A673 (cell line): ENCODE results near the gene RASA3.

Experiments used
- EZH2 ChIP-seq: fragments of 200-600 bp; sonication (generic); IDR thresholded peaks from 2 replicates; pipeline ENCODE4 v1.6.1; 2017; ENCODE audit warnings: borderline replicate concordance, low read depth, mild to moderate bottlenecking, mixed read lengths, antibody characterized with exemption, low read length; ENCODE audit not compliant: poor library complexity, severe bottlenecking
- TF ChIP-seq, protein P1 (sequence below): fragments of 300-800, 200-600 bp; sonication (generic); conservative IDR thresholded peaks from 2 replicates; pipeline ENCODE4 v1.5.1; 2017; ENCODE audit warnings: low read depth, mild to moderate bottlenecking, antibody characterized with exemption, low read length, moderate library complexity, mixed read lengths

DNA sequence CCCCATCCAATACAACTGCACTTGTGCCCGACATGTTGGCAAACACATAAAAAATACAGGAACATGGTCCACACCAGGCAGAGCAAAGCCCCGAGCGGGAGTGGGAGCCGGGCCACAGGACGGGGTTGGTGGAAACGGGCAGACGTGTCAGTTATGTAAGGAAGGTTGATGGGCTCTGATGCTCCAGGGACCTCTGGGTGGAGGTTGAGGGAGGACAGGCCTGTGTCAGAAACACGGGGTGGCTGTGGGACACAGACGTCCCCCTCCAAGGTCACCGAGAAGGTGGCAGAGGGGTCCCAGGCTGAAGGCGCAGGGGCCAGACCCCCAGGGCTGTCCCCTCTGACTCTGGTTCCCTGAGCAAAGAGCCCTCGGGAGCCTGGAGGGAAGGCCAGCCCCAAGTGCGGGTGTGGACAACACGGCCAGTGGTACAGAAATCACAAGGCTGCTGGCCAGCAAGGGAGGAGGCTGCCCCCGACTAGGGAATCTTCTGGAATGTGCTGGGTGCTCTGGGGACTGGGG lies 127.2 kb downstream of the RASA3 start:
- TF ChIP-seq, protein P1, sequence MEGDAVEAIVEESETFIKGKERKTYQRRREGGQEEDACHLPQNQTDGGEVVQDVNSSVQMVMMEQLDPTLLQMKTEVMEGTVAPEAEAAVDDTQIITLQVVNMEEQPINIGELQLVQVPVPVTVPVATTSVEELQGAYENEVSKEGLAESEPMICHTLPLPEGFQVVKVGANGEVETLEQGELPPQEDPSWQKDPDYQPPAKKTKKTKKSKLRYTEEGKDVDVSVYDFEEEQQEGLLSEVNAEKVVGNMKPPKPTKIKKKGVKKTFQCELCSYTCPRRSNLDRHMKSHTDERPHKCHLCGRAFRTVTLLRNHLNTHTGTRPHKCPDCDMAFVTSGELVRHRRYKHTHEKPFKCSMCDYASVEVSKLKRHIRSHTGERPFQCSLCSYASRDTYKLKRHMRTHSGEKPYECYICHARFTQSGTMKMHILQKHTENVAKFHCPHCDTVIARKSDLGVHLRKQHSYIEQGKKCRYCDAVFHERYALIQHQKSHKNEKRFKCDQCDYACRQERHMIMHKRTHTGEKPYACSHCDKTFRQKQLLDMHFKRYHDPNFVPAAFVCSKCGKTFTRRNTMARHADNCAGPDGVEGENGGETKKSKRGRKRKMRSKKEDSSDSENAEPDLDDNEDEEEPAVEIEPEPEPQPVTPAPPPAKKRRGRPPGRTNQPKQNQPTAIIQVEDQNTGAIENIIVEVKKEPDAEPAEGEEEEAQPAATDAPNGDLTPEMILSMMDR, result no peak
- TF ChIP-seq EZH2, result no peak
